ENCODE measurements around the gene CBX2. TPM values are rescaled to one million over a fixed set of nuclear protein-coding genes. Genes with fewer than 3 reads are reported as not detected.
A peak's percentile ranks its signal among the peaks of the same experiment; 100 is the strongest.

Gene CBX2
- total RNA-seq, 1 donor from 2014 or later: 2.9 TPM

- DNase-seq: no peak
- ATAC-seq: no peak
- intact Hi-C loops (cut with micrococcal nuclease): no loop called here
Measured at GRCh38 chr17:79795795-79796443, 18.0 kb downstream of the CBX2 start.

- DNase-seq (no peak), ATAC-seq (no peak)
- intact Hi-C loops (cut with micrococcal nuclease): no loop called here
Measured at GRCh38 chr17:79796444-79796762, 18.5 kb downstream of the CBX2 start.

- intact Hi-C loops (cut with micrococcal nuclease): no loop called here
- ATAC-seq (peak; percentile 94), DNase-seq (peak; percentile 100)
Measured at GRCh38 chr17:79796763-79797491, 19.0 kb downstream of the CBX2 start, which contains the start of gene CBX8. TSS of gene CBX8 (minus strand) at chr17:79797077. CDS start at chr17:79796998, 79 bp downstream.

- peak; percentile 30 for ATAC-seq
- DNase-seq: no peak
- intact Hi-C loops (cut with micrococcal nuclease): no loop called here
Measured at GRCh38 chr17:79797492-79798298, 19.7 kb downstream of the CBX2 start.

GRCh38 chr17:79798299-79799173, 20.6 kb downstream of the CBX2 start:
- ATAC-seq (no peak), DNase-seq (no peak)
- intact Hi-C loops (cut with micrococcal nuclease): no loop called here

- ATAC-seq: no peak
- DNase-seq: no peak
Measured at GRCh38 chr17:79799174-79799537, 21.2 kb downstream of the CBX2 start.

GRCh38 chr17:79799538-79800324, 21.8 kb downstream of the CBX2 start:
- no peak for ATAC-seq
- intact Hi-C loops (cut with micrococcal nuclease): no loop called here
- DNase-seq: no peak

More at GRCh38 chr17:79799174-79799537, 21.2 kb downstream of the CBX2 start:
- intact Hi-C loops (cut with micrococcal nuclease): no loop called here

GRCh38 chr17:79800325-79801155, 22.6 kb downstream of the CBX2 start:
- DNase-seq (no peak), ATAC-seq (no peak)
- intact Hi-C loops (cut with micrococcal nuclease): no loop called here

- intact Hi-C loops (cut with micrococcal nuclease): no loop called here
- DNase-seq: no peak
- ATAC-seq: no peak
Measured at GRCh38 chr17:79801156-79802038, 23.4 kb downstream of the CBX2 start.

- ATAC-seq: no peak
- no peak for DNase-seq
- intact Hi-C loops (cut with micrococcal nuclease): no loop called here
Measured at GRCh38 chr17:79802039-79802735, 24.2 kb downstream of the CBX2 start.

GRCh38 chr17:79802736-79803420, 24.9 kb downstream of the CBX2 start:
- intact Hi-C loops (cut with micrococcal nuclease): no loop called here
- no peak for DNase-seq
- no peak for ATAC-seq

GRCh38 chr17:79803421-79803996, 25.6 kb downstream of the CBX2 start:
- intact Hi-C loops (cut with micrococcal nuclease): no loop called here
- ATAC-seq (no peak), DNase-seq (no peak)

GRCh38 chr17:79803997-79804855, 26.3 kb downstream of the CBX2 start:
- intact Hi-C loops (cut with micrococcal nuclease): no loop called here
- no peak for ATAC-seq
- DNase-seq: no peak

All from left ventricle myocardium superior (tissue), 1 donor.